Gastrocnemius medialis (tissue), 4 donors: ENCODE results near the gene CCDC141.

Experiments used
- POLR2A ChIP-seq, 2 donors: fragments of 450-650 bp; IDR thresholded peaks; one replicate each; pipeline ENCODE4 v1.6.1; 2017; ENCODE audit warnings: antibody characterized with exemption in 2 of 2, mild to moderate bottlenecking in 2 of 2, moderate library complexity in 2 of 2
- TF ChIP-seq, protein P1 (sequence below), 5 experiments: fragments of 450-650 bp in 3 of 5; fragments of 200-600 bp in 2 of 5; sonication (generic) in 2 of 5; IDR thresholded peaks in 4 of 5; conservative IDR thresholded peaks in 1 of 5; 1 replicate in 4 of 5; 2 replicates in 1 of 5; pipeline ENCODE4 v1.5.1; 2016 to 2019; ENCODE audit warnings: antibody characterized with exemption in 5 of 5, mild to moderate bottlenecking in 3 of 5, moderate library complexity in 3 of 5

- TF ChIP-seq, protein P1, sequence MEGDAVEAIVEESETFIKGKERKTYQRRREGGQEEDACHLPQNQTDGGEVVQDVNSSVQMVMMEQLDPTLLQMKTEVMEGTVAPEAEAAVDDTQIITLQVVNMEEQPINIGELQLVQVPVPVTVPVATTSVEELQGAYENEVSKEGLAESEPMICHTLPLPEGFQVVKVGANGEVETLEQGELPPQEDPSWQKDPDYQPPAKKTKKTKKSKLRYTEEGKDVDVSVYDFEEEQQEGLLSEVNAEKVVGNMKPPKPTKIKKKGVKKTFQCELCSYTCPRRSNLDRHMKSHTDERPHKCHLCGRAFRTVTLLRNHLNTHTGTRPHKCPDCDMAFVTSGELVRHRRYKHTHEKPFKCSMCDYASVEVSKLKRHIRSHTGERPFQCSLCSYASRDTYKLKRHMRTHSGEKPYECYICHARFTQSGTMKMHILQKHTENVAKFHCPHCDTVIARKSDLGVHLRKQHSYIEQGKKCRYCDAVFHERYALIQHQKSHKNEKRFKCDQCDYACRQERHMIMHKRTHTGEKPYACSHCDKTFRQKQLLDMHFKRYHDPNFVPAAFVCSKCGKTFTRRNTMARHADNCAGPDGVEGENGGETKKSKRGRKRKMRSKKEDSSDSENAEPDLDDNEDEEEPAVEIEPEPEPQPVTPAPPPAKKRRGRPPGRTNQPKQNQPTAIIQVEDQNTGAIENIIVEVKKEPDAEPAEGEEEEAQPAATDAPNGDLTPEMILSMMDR (IDR thresholded peaks at IDR 0.05 in 4 of 5, conservative IDR thresholded peaks at IDR 0.05 in 1 of 5): no peak
- no peak for TF ChIP-seq POLR2A (IDR thresholded peaks at IDR 0.05)
Observed at GRCh38 chr2:179051250-179051649, 1.3 kb upstream of the CCDC141 start.
